Measurements from ENCODE around the gene ACADSB.
A peak's percentile ranks its signal among the peaks of the same experiment; 100 is the strongest.

ACADSB gene

GRCh38 chr10:123043409-123043925 is 34.7 kb downstream of the ACADSB start:
- DNase-seq, result peak; percentile 61

- DNase-seq, result no peak
Observed at GRCh38 chr10:123044391-123044790, 35.6 kb downstream of the ACADSB start.

DNA sequence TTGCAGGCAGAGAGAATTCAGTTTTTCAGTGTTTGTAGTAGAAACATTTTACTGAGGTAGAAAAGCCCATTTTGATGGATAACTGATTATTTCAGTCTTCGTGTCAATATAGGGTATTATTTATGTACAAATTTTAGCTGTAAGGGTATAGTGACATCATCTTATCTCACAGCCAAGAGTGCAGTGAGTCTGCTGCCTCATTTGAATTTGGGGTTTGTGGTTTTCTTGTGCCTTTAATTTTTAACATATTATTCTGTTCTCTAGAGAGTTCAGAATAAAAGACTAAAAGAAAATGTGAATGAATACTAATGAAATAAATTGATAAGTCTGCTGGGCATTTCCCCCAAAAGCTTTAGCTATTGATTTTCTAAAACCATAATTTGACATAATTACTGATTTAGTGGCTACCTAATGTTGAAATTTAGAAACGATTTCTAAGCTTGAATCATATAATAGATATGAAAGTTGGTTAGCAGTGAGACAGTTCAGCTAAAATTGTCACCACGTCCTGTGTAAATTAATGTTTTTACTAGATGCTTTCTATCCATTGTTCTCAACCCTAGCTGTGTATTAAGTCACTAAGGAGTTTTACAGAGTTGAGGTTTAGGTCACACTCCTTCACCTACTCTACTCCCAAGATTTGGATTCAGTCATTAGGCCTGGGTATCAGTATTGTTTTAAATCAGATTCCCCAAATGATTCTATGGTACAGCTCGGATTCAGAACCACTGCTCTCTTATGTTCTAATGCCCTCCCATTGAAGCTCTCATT is 37.3 kb downstream of the ACADSB start:
- peak; percentile 28 for DNase-seq

GRCh38 chr10:123057968-123058367 is 49.2 kb downstream of the ACADSB start:
- DNase-seq, result no peak

GRCh38 chr10:123061865-123062264 is 53.1 kb downstream of the ACADSB start:
- no peak for DNase-seq

- DNase-seq, result no peak
Observed at GRCh38 chr10:123062726-123063125, 53.9 kb downstream of the ACADSB start.

DNA sequence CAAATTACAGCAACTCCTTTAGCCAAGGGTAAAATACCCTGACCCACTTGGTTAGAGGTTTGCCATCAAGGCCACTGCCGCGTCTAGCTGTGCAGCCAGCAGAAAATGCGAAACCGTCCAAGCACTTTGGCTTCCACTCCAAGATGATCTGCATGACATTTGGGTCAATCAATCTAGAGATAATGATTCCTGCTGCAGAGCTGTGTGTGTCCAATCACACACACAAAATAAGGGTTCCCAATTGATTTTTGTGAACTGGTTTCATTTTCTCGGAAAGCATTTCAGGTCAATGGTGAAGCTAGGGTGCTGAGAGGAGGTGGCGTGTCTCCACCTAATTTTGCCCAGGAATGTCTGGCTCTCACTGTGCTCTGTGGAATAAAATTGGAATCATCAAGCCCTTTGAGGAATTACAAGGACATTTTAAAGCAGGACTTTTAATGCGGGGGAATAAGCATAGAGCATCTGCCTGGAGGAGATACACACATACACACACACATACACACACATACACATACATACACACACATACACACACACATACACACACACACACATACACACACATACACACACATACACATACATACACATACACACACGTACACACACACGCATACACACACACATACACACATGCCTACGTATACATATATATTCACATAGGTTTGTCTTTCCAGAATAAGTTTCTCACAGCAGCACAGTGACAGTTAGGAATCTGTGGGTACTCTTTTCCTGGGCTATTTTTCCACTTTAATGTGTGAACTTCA is 59.5 kb downstream of the ACADSB start:
- no peak for DNase-seq

GRCh38 chr10:123069246-123069986 is 60.6 kb downstream of the ACADSB start:
- no peak for DNase-seq

DNA sequence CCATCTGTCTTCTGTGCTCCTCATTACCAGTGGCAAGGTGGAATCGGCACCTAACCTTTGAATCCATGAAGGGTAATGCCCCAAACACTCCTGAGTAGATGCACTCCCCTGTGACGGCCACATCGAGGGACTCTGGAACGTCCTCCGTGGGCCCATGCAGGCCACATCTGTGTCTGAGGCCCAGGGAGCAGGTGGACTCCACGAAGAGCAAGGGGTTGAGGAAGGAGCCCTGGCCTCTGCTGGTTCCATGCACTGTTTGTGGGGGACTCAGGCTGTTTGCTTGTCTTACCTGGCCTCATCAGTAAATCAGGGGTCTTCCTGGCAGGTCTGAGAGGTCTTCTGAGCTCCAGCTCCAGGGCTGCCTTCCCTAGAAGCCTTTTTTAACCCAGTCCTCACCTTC is 64.4 kb downstream of the ACADSB start:
- no peak for DNase-seq

- DNase-seq, result no peak
Observed at GRCh38 chr10:123074215-123074614, 65.4 kb downstream of the ACADSB start.

- DNase-seq, result no peak
Observed at GRCh38 chr10:123081896-123082295, 73.1 kb downstream of the ACADSB start.

- no peak for DNase-seq
Observed at GRCh38 chr10:123083811-123084210, 75.0 kb downstream of the ACADSB start.

- DNase-seq, result no peak
Observed at GRCh38 chr10:123086281-123086680, 77.5 kb downstream of the ACADSB start.

GRCh38 chr10:123087348-123087747 is 78.5 kb downstream of the ACADSB start:
- DNase-seq, result no peak

- no peak for DNase-seq
Observed at GRCh38 chr10:123087786-123088185, 79.0 kb downstream of the ACADSB start.

DNA sequence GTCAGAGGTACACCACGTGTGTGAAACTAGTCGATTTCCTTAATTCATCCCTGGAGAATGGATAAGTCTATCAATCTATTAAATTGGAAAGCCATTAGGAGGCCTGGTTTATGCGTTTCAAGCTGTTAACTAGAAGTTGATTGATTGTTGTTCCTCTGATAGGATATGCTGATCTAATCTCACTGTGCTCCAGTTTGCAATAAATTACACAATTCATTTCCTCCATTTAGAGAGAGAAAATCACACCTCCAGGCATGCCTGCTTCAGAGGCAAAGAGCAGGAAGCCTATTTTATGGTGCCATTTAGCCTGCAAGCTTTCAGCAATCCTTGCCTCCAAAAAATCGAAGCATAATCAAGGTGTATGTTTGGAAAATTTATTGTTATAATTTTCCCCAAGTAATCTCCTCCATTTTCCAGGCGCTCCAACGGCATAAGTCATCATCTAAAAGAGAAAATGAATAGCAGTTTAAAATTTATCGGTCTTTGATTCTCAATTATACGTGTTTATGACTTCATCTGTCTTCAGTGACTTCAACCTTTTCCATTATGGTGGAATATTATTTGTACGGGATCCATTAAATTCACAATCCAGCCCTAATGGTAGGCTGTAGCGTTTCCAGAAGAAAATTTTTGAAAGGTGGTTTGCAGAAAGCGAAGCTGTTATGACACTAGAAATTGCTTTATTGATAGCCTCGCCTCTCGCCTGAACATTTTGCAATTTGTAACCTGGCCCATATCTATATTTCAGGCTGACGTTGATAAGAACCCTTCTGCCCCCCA is 84.0 kb downstream of the ACADSB start:
- no peak for DNase-seq

DNA sequence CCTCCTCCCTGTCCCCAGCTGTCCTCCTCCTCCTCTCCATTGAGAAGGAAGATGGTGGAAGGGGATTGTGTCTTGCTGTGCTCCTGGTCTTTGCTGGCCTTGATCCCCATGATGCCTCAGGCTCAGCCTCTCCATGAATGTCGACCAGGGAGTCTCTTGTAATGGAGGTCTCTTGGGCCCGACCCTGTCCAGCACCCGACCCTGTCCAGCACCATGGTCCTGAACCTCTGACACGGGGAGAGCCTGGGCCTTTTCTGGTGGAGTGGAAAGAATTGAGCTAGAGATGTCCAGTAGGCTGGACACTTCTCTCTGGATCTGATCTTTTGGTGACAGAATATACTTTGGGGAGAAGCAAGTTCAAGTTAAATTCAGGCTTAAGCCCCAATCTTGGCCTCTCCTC is 84.7 kb downstream of the ACADSB start:
- DNase-seq, result no peak

DNA sequence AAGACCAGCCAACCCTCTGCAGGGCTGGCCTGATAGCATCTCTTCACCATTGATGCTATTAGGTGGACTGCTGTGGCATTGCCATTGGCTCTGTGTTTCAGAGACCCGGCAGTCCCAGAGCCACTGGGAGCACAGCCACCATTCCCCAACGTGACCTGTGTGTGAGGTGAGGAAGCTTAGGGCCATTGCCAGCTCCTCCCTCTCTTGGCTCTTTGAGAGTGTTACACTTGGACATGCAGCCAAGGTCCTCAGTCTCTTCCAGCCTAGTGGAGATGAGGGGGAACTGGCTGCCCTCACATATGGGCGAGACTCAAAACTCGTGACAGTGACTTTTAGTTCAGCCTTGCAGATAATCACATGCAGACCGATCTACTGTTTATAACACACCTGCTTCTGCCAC is 87.6 kb downstream of the ACADSB start:
- no peak for DNase-seq

DNA sequence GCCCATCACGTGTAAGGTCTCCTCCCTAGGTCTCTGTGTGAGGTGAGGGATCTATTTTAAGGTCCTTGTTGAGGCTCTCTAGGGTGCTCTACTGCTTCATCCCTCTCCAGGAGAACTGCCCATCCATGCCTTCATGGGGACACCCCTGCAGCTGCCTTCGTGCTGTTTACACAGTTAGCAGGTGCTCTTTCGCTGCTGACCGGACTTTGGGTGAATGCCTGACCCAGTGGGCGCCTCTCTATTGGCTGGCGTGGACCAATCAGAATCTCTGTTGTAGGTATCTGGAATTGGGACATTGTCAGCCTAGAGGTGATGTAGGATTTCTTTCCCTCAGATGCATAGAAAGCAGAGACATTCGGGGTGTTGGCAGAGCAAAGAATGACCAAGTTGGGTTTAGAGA is 88.2 kb downstream of the ACADSB start:
- no peak for DNase-seq

GRCh38 chr10:123100030-123100762 is 91.4 kb downstream of the ACADSB start:
- DNase-seq, result no peak

DNA sequence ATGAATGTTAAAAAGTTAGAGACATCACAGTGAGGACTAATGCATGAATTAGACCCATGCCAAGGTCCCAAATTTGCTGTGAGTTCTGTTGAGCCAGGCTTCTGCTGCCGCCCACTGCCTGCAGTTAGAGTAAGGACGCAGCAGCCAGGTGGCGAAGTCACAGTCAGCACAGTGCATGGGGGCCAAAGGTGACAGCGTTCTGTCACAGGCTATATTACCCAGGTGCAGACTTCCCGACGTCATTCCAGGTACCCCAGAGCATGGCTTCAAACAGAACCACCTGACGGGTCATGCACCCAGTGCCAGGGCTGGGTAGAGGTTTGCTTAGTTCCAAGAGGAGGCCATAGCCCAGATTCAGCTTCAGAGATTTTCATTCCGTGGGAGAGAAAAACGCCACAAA is 93.1 kb downstream of the ACADSB start:
- no peak for DNase-seq

- DNase-seq, result no peak
Observed at GRCh38 chr10:123102673-123103072, 93.9 kb downstream of the ACADSB start.

Measured in activated CD4-positive, alpha-beta T cell treated with anti-CD3 and anti-CD28 coated beads, Interleukin-10, Interleukin-2, amounts not matched to agents 100 ng/mL and 50 ng/mL, durations not matched to agents 16 hours and 8 hours (primary cell).